ENCODE results near the gene MEIOSIN.
"Not testable (repeated sequence)": the region's sequence is repeated elsewhere in the genome, so short reads cannot be mapped to it uniquely, and the experiment has no call there.

The MEIOSIN gene

DNA sequence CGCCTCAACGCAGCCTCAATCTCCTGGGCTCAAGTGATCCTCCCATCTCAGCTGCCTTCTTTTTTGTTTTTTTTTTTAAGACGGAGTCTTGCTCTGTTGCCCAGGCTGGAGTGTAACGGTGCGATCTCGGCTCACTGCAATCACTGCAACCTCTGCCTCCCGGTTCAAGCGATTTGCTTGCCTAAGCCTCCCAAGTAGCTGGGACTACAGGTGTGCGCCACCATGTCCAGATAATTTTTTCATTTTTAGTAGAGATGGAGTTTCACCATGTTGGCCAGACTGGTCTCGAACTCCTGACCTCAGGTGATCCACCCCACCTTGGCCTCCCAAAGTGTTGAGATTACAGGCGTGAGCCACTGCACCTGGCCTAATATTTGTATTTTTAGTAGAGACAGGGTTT, 13.2 kb upstream of the MEIOSIN start:
- not testable (repeated sequence) for DNase-seq (ENCODE audit: low spot score)

DNA sequence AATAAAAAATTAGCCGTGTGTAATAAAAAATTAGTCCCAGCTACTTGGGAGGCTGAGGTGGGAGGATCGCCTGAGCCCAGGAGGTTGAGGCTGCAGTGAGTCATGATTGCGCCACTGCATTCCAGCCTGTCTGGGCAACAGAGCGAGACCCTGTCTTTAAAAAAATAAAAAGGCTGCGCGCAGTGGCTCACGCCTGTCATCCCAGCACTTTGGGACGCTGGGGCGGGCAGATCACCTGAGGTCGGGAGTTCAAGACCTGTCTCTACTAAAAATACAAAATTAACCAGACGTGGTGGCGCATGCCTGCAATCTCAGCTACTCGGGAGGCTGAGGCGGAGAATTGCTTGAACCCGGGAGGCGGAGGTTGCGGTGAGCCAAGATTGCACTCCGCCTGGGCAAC, 4.6 kb upstream of the MEIOSIN start:
- DNase-seq (ENCODE audit: low spot score), result not testable (repeated sequence)

DNA sequence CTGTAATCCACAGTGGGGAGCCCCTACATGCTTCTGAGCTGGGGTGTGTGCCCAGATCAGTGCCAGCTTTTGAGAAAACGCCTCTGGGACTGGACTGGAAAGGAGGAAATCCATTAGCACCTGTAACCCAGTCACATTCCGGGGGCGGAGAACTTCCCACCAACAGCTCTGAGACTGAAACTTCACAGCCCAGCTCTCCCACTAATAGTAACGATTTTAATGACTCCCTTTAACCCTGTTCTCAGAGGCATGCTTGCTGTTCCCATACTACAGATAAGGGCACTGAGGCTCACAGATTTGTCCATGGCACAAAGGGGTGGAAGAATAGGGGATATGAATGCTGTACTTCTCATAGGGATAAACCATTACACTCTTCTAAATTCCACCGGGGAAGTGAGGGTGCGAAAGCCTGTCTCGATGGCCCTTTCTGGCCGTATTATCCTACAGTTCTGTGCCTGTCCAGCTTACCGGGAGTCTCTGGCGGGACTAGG, 3.4 kb upstream of the MEIOSIN start:
- DNase-seq (ENCODE audit: low spot score), result no peak

DNA sequence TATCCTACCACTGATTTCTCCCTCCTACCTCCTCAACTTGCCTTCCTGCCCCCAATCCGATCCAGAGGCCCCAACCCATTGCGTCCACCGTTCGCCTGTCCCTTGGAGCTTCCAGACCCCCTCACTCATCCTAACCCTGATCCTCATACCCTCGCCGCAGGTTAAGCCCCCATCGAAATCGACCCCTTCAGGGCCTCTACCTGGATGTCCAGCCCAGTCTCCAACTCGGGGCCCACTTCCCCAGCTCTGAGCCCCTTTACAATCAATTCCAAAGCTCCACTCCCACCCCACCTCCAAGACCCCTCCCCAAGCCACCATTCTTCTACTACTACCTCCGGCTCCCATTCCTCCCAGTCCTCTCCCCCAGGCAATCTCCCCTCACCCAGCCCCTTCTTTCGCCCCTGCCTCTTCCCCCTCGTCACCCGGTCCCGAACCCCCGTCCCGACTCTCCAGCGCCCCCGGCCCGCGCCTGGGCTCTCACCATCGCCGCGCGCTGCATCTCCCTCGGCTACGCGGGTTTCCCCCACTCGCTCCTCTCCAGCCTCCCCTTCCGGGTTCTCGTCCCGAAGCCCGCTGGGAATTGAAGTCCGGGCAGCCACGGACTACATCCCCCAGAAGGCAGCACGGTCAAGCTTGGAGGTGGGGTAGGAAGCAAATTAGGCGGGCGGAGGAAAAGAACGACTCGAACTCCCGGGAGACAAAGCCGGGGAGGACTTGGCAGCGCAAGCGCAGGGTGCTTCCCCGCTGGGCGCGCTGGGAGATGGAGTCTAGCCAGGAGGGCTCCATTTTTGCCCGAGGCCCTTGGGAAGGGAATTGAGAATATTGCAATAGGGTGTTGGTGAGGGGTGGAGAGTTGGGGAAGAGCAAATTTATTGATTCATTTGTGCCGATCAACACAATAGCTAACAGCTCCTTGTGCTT, 2.6 kb upstream of the MEIOSIN start, which contains the start of gene FBXO46:
TSS of gene FBXO46 (minus strand) at position 529 of the 921 bp plus-strand sequence. CDS start 17,401 bp downstream, outside the sequence.
- DNase-seq (ENCODE audit: low spot score), result peak; percentile 93

DNA sequence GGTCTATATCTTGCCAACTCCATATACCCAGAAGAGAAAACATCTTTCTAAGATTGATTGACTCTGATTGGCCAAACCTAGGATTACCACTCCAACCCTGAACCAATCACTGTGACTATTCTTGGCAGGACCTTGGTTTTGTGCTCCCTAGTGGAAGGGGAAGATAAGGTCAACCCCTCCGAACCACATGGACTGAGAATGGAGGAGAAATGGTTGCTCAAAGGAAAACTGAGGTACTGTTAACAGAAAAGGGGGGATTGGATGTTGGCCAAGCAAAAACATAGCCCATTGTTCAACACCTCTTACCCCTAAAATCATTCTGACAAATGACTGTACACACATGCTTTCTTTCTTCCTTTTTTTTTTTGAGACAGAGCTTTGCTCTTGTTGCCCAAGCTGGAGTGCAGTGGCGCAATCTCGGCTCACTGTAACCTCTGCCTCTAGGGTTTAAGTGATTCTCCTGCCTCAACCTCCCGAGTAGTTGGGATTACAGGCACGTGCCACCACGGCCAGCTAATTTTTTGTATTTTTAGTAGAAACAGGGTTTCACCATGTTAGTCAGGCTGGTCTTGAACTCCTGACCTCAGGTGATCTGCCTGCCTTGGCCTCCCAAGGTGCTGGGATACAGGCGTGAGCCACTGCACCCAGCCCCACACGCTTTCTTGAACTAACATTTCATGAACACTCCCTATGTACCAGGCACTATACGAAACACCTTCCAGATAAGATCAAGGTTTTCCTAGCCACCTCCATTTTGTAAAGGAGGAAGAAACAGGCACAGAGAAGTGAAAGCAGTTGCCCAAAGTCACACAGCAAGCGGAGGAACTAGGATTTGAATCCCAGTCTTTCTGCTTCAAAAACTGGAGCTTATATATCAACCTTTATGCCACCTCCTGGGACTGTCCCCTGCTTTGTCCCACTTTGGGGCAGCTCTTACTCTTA, 6.5 kb downstream of the MEIOSIN start:
- no peak for DNase-seq (ENCODE audit: low spot score)

GRCh38 chr19:45742969-45743368, 9.7 kb downstream of the MEIOSIN start:
- no peak for DNase-seq (ENCODE audit: low spot score)

GRCh38 chr19:45745606-45746005, 12.4 kb downstream of the MEIOSIN start:
- DNase-seq (ENCODE audit: low spot score), result no peak

DNA sequence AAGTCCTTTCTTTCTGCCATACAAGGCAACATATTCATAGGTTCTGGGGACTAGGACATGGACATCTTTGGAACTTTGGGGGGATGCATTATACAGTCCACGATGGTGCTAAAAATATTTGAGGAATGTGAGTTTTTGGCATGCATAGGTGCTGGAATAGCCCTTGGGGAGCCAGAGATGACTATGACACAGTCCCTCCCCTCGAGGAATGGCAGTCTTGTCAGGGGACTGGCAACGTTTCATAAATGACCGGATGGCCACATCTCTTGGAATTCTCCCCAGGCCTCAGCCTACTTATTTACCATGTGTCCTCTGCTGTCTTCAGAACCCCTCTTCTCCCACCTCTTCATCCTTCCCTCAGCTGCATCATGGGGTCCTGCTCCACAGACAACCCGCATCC, 13.6 kb downstream of the MEIOSIN start:
- DNase-seq (ENCODE audit: low spot score), result no peak

DNA sequence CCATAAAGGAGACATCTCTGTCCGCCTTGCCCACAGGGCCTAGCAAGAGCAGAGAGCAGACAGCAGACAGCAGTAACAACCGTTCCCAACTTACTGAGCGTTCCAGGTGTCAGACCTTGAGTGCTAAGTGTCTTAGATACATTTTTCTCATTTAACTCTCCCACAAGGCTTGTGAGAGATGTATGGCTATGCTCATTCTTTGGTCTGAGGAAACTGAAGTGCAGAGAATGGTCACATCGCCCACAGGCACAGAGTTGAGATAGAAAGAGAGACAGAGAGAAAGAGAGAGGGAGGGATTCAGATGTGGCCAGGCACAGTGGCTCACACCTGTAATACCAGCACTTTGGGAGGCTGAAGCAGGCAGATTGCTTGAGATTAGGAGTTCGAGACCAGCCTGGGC, 14.3 kb downstream of the MEIOSIN start:
- no peak for DNase-seq (ENCODE audit: low spot score)

- not testable (repeated sequence) for DNase-seq (ENCODE audit: low spot score)
Observed at GRCh38 chr19:45751483-45751882, 18.2 kb downstream of the MEIOSIN start.

GRCh38 chr19:45752639-45753038, 19.4 kb downstream of the MEIOSIN start:
- no peak for DNase-seq (ENCODE audit: low spot score)

GRCh38 chr19:45753548-45753947, 20.3 kb downstream of the MEIOSIN start:
- DNase-seq (ENCODE audit: low spot score), result peak; percentile 75

DNA sequence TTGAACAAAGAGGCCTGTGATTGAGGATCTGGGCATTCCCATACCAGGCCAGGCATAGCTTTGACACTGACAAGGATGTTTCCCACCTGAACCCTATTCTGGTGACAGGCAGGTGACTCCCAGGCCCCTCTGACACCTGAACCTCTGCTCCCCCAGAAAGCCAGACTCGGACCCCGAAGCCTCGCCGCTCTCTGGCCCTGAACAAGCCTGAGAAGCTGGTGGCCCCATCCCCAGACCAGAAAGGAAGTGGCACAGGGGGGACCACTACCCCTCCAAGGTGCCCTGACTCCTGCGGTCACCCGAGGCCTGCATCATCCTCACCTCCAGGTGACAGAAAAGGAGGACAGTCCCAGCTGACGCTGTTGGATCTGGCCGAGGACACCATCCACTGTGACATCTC, 21.1 kb downstream of the MEIOSIN start:
- no peak for DNase-seq (ENCODE audit: low spot score)

DNA sequence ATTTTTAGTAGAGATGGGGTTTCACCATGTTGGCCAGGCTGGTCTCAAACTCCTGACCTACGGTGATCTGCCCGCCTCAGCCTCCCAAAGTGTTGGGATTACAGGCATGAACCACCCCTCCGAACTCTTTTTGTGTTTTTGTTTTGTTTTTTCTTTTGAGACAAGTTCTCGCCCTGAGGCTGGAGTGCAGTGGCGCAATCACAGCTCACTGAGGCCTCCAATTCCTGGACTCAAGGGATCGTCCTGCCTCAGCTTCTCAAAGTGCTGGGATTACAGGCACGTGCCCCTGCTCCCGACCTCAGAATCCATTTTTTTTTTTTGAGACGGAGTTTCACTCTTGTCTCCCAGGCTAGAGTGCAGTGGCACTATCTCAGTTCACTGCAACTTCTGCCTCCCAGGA, 24.5 kb downstream of the MEIOSIN start:
- DNase-seq (ENCODE audit: low spot score), result no peak

GRCh38 chr19:45758921-45759320, 25.7 kb downstream of the MEIOSIN start:
- DNase-seq (ENCODE audit: low spot score), result no peak

- DNase-seq (ENCODE audit: low spot score), result no peak
Observed at GRCh38 chr19:45761714-45762113, 28.5 kb downstream of the MEIOSIN start.

DNA sequence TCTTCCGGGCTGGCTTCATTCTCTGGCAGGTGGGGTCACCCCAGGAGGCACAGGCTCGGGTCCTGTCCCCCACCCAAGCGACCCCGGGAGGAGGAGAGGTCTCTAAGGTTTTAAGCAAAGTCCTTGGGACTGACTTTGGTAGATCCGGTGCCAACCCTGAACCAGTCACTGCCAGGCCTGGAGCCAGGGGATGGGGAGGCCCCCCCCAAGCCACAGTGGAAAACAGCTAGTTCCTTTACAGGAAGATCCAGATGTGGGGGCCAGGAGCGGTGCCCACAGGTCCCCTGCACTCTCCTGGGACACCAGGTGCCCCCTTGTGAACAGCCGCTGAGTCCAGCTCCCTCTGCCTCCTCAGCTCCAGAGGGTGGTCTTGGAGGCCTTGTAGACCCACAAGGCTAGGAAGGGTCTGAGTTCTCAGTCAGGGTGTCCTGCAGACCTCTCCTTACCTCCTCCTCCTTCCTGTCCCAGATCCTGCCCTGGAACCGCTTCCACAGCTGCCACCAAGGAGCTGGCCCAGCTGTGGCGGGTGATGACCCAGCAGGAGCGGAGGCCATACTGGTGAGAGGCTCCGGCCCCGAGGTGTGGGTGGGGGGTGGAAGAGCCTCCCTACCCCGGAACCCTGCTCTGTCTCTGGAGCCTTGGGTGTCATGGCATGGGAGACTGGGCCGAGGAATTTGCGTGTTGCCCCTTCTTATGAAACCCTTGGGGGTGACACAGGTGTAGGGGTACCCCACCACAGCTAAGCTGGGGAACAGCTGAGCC, 29.8 kb downstream of the MEIOSIN start:
- DNase-seq (ENCODE audit: low spot score), result no peak

DNA sequence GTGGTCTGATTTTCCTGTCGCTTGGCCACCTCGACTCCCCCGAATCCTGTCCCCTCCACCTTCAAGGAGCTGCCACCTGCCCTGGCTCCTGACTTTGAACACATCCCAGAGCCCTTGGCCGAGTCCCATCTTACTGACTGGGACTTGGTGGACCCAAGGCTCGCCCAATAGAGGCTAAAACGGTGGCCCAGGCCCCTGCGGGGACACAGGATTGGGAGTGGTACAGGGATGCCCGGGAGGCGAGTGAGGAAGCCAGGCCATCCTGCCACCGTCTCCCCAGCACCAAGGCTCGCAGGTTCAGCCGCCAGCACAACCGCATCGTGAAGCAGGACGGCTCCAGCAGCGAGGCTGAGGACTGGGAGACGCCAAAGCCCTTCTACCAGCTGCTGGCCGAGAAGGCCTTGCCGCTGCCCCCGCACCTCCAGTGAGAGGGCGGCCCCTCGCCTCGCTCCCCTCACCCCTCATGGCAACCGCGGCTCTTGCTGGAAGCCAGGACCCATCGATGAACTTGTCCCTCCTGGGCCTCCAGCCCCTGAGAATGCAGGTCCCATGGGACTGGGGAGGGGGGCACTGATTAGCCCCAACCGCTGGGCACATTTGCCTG, 30.6 kb downstream of the MEIOSIN start:
- no peak for DNase-seq (ENCODE audit: low spot score)

- no peak for DNase-seq (ENCODE audit: low spot score)
Observed at GRCh38 chr19:45764475-45764874, 31.2 kb downstream of the MEIOSIN start.

GRCh38 chr19:45764945-45765701, 31.9 kb downstream of the MEIOSIN start:
- DNase-seq (ENCODE audit: low spot score), result no peak

All from iPS-NIHi11 (cell line).